ENCODE data around the gene CFAP410.

- TF ChIP-seq CTCF (IDR thresholded peaks at IDR 0.05) (no peak), POLR2A (IDR thresholded peaks at IDR 0.05) (no peak)
These were observed 45.5 kb downstream of the CFAP410 start for GRCh38 chr21:44293551-44294231.

Data from heart left ventricle (tissue), 13 donors.